C4-2B (cell line): ENCODE results near the gene BUB1.
A peak's percentile ranks its signal among the peaks of the same experiment; 100 is the strongest.

Source experiments
- H3K27ac ChIP-seq: fragments of 450-650 bp; 2 replicates; pipeline ENCODE4 v1.5.1; 2017
- ZFX ChIP-seq: fragments of 450-650 bp; IDR thresholded peaks from 2 replicates; pipeline ENCODE4 v1.6.1; 2017
- TF ChIP-seq, protein P1 (sequence below): fragments of 450-650 bp; conservative IDR thresholded peaks from 2 replicates; pipeline ENCODE4 v1.5.1; 2017; ENCODE audit warnings: mild to moderate bottlenecking

The BUB1 gene

DNA sequence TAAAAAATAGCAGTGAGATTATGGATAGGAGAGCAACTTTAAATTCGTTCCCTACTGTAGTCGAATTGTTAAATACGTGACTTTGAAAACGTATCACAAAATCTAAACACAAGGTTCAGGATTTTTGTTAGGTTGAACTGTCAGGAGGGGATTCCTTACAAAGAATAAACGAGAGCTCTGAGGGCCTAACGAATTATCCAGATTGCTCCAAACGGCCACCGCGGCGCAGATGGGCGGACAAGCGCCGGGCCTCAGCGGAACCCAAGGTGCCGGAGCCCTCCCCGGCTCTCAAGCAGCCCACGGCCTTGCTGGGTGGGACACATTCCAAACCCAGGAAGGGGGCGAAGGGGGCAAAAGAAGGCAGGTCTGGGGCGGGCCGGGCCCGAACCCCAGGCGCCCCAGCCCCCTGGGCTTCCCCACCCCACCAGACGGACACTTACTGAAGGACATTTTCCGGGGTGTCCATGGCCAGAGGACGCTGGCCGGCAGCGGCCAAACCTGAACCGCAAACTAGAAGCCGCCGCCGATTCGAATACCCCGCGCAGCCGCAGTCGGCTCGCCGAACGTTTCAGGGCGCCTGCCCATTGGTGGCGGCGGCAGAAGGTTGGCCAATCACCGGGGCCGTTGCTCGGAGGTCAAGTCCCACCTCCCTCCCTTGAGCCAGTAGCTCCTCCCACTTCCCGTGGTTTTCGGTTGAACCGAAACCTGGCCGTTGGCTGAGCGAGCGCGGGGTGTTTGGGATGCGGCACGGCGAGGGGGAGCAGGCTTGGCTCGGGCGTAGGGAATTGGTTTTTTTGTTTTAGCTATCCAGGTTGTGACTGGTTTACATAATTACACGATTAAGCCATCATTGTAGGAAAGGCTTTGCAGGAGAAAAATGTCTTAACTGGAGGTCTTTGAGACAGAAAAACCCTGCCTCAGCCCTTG lies at the start of gene BUB1:
Gene BUB1, minus strand, starts transcription at position 534 of the 927 bp plus-strand sequence. Its CDS starts 68 bp downstream, at position 466.
- peak; percentile 67 for TF ChIP-seq ZFX
- TF ChIP-seq, protein P1, sequence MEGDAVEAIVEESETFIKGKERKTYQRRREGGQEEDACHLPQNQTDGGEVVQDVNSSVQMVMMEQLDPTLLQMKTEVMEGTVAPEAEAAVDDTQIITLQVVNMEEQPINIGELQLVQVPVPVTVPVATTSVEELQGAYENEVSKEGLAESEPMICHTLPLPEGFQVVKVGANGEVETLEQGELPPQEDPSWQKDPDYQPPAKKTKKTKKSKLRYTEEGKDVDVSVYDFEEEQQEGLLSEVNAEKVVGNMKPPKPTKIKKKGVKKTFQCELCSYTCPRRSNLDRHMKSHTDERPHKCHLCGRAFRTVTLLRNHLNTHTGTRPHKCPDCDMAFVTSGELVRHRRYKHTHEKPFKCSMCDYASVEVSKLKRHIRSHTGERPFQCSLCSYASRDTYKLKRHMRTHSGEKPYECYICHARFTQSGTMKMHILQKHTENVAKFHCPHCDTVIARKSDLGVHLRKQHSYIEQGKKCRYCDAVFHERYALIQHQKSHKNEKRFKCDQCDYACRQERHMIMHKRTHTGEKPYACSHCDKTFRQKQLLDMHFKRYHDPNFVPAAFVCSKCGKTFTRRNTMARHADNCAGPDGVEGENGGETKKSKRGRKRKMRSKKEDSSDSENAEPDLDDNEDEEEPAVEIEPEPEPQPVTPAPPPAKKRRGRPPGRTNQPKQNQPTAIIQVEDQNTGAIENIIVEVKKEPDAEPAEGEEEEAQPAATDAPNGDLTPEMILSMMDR = no peak
- peak within 1 kb of the TSS; percentile 88 for H3K27ac ChIP-seq

DNA sequence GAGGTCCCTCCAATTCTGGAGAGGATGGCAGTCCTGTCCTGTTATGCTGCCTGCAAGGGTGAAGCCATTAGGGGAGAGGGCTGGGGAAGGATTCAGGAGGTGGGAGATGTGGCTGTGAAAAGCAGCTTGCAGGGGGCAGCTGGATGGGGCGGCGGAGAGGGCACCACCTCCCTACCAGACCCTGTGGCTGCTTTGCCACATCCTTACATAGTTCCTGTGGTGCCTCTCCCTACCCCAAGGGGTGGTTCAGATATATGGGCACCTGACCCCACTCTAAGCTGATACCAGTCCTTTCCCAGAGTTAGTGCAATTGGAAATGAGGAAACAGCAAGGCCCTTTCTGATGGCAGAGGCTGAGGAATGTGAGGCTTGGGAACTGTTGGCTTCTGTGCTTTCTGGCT lies 48.4 kb upstream of the BUB1 start:
- H3K27ac ChIP-seq = no peak overlapping the region
- TF ChIP-seq ZFX = no peak
- TF ChIP-seq, protein P1 = no peak

DNA sequence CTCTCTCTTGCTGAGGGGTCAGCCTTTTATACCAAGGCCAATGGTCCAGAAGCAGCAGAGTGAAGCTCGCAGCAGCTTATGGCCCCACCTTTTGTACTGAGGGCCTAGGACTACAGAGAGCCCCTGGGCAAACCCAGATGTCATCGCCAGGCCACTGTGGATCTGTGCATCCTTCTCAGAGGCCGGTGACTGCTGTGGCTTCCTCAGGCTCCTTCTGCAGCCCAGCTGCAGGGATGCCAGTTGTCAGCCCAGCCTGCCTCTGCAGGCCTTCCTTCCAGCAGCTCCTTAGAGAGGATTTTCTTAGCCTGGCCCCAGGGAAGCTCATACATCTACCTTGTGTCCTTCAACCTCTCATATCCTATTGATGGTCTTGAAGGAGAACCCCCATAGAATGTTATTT lies 48.0 kb upstream of the BUB1 start:
- TF ChIP-seq, protein P1 = no peak
- TF ChIP-seq ZFX = no peak
- no peak overlapping the region for H3K27ac ChIP-seq

DNA sequence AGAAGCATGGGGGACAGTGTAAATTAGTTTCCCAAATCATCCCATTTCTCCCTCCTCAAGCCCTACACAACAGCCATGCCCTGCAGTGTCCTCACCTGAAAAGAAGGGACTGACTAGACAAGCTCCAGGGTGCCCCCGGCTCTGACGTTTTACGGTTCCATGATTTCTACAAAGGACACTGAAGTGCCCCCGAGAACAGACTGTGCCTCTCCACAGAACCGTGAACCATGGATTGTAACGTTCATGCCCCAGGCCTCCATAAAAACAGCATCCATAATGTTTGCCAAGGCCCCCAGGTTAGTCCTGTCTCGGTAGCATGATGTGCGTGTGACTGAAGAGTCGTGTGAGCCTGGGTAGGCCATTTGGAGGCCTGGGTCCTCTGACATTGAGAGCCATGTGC lies 47.5 kb upstream of the BUB1 start:
- H3K27ac ChIP-seq = no peak overlapping the region
- TF ChIP-seq ZFX = no peak
- TF ChIP-seq, protein P1 = no peak

DNA sequence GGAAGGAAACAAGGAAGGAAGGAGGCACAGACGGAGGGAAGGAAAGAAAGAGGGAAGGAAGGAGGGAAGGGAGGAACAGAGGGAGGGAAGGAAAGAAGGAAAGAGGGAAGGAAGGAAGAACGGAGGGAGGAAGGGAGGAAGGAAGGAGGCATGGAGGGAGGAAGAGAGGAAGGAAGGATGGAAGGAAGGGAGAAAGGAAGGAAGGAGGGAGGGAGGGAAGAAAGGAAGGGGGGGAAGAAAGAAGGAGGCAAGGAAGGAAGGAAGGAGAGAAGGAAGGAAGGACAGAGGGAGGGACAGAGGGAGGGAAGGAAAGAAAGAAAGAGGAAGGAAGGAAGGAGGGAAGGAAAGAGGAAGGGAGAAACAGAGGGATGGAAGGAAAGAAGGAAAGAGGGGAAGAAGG lies 47.0 kb upstream of the BUB1 start:
- no peak overlapping the region for H3K27ac ChIP-seq
- TF ChIP-seq ZFX = no peak
- TF ChIP-seq, protein P1 = no peak

DNA sequence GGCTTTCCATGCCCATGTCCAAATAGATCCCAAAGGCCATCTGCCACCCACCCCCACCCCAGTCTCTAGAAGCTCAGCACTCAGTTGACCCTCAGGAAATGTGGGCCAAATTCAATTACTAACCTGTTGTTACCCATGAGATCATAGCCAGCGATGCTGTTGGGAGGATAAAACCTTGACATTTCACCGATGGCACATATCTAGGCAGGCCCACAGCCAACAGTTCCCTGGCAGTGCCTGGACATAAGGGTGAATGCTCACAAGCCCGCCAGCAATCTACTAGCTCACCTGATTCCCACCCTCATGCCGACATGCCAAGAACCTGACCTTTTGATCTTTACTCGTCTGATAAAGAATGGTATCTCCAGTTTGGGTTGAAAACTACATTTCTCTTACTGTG lies 42.7 kb upstream of the BUB1 start:
- H3K27ac ChIP-seq = no peak overlapping the region
- no peak for TF ChIP-seq ZFX
- TF ChIP-seq, protein P1 = no peak

DNA sequence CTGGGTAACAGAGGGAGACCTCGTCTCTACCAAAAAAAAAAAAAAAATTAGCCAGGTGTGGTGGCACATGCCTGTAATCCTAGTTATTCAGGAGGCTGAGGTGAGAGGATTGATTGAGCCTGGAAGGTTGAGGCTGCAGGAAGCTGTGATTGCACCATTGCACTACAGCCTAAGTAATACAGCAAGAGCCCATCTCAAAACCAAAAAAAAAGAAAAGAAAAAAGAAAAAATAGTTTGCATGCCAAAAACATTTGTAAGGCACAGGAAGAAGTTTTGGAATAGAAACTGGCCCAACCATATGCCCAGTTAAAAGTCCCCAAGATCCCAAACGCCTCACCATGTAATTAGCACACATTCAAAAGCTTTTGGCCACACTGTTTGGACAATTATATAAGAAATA lies 41.1 kb upstream of the BUB1 start:
- no peak for TF ChIP-seq ZFX
- TF ChIP-seq, protein P1 = no peak
- no peak overlapping the region for H3K27ac ChIP-seq
